ENCODE data around the gene HIRA.

GRCh38 chr22:19443544-19444211, 12.1 kb upstream of the HIRA start:
- TF ChIP-seq REST (IDR thresholded peaks at IDR 0.05; ENCODE audit: unreplicated experiment) (no peak), CTCF (conservative IDR thresholded peaks at IDR 0.05; ENCODE audit: low read depth in 2 of 2) (no peak), POLR2AphosphoS5 (IDR thresholded peaks at IDR 0.05; ENCODE audit: low read depth) (no peak), EZH2 (IDR thresholded peaks at IDR 0.05; ENCODE audit: low read depth, unreplicated experiment) (no peak), JUNB (IDR thresholded peaks at IDR 0.05; ENCODE audit: unreplicated experiment) (no peak), EZH2phosphoT487 (IDR thresholded peaks at IDR 0.05; ENCODE audit: unreplicated experiment) (no peak), ZNF331 (CRISPR knock-in tag; IDR thresholded peaks at IDR 0.05; ENCODE audit: low read depth) (no peak), CREB1 (CRISPR knock-in tag; IDR thresholded peaks at IDR 0.05; ENCODE audit: low read depth) (no peak)
